Lower leg skin (tissue), 3 donors: Measurements from ENCODE around the gene TYRO3.

ENCODE experiments used
- POLR2A ChIP-seq, 2 donors: fragments of 450-650 bp; IDR thresholded peaks; one replicate each; pipeline ENCODE4 v1.6.1; 2016 to 2017; ENCODE audit warnings: antibody characterized with exemption in 2 of 2, mild to moderate bottlenecking in 1 of 2, moderate library complexity in 1 of 2
- TF ChIP-seq, protein P1 (sequence below), 3 donors: fragments of 450-650 bp; IDR thresholded peaks; one replicate each; pipeline ENCODE4 v1.5.1; 2016; ENCODE audit warnings: antibody characterized with exemption in 3 of 3, mild to moderate bottlenecking in 3 of 3, moderate library complexity in 2 of 3

DNA sequence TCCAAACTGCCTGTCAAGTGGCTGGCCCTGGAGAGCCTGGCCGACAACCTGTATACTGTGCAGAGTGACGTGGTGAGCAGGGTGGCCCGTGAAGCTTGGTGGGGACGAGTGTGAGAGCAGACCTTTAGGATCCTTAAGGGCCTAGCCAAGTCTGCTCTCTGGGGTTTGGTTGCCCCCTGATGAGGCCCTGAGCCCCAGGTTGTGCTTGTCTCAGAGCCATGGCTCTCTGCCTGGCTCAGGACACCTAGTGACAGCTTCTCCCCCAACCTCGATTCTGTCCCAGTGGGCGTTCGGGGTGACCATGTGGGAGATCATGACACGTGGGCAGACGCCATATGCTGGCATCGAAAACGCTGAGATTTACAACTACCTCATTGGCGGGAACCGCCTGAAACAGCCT lies 14.4 kb downstream of the TYRO3 start:
- TF ChIP-seq, protein P1, sequence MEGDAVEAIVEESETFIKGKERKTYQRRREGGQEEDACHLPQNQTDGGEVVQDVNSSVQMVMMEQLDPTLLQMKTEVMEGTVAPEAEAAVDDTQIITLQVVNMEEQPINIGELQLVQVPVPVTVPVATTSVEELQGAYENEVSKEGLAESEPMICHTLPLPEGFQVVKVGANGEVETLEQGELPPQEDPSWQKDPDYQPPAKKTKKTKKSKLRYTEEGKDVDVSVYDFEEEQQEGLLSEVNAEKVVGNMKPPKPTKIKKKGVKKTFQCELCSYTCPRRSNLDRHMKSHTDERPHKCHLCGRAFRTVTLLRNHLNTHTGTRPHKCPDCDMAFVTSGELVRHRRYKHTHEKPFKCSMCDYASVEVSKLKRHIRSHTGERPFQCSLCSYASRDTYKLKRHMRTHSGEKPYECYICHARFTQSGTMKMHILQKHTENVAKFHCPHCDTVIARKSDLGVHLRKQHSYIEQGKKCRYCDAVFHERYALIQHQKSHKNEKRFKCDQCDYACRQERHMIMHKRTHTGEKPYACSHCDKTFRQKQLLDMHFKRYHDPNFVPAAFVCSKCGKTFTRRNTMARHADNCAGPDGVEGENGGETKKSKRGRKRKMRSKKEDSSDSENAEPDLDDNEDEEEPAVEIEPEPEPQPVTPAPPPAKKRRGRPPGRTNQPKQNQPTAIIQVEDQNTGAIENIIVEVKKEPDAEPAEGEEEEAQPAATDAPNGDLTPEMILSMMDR (IDR thresholded peaks at IDR 0.05): no peak
- no peak for TF ChIP-seq POLR2A (IDR thresholded peaks at IDR 0.05)
